ENCODE results near the gene CD3D.

DNA sequence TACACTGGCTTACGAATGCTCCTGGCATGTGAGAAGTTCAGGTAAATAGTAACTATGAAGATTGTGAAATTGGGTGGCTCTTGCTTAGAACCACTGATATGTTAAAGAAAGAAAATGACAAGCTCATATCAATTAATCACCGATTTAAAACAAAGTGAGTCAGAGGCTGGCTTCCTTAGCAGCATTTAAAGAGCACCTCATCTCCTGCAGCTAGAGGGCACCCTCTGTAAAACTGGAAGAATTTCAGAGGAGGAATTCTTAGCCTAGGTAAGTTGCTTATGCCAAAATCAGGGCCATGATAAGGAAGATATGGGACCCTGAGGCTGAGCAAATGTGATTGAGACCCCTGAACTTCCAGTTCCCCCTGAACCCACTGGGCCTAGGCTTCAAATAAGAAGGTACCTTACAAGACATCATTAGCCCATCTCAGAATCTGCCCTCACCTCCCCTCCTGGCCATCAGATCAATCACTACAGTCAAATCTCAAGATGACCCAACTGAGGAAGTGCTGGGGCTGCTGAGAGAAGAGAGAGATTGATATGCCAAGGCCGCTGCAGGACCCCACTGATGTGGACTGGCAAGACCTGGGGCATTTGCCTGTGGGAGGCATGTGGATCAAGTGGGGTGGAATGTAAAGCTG lies 46.6 kb downstream of the CD3D start:
- TF ChIP-seq CTCF (IDR thresholded peaks at IDR 0.05), result no peak
- no peak for TF ChIP-seq POLR2A (IDR thresholded peaks at IDR 0.05)

Measured in lower leg skin (tissue), 3 donors.